NCI-H524 treated with DMSO at 0.1 percent for 48 hours (cell line): ENCODE results near the gene ERMP1.

ENCODE experiments used
- DNase-seq: peaks from one replicate; lab custom pipeline; 2025; lab: John Stamatoyannopoulos, UW

The ERMP1 gene

GRCh38 chr9:5778805-5779204 lies 54.1 kb downstream of the ERMP1 start:
- DNase-seq, result no peak

- no peak for DNase-seq
These were observed 59.5 kb downstream of the ERMP1 start for GRCh38 chr9:5773324-5773999.

- no peak for DNase-seq
These were observed 64.7 kb downstream of the ERMP1 start for GRCh38 chr9:5767968-5768932.

- DNase-seq, result no peak
These were observed 68.6 kb downstream of the ERMP1 start for GRCh38 chr9:5764130-5764868.

- no peak for DNase-seq
These were observed 70.5 kb downstream of the ERMP1 start for GRCh38 chr9:5762421-5762820.

GRCh38 chr9:5760338-5760737 lies 72.6 kb downstream of the ERMP1 start:
- DNase-seq, result no peak

GRCh38 chr9:5756633-5757032 lies 76.3 kb downstream of the ERMP1 start:
- no peak for DNase-seq

- no peak for DNase-seq
These were observed 82.3 kb downstream of the ERMP1 start for GRCh38 chr9:5750569-5750968.

- no peak for DNase-seq
These were observed 83.6 kb downstream of the ERMP1 start for GRCh38 chr9:5749306-5749705.

GRCh38 chr9:5748438-5748837 lies 84.5 kb downstream of the ERMP1 start:
- DNase-seq, result no peak

- no peak for DNase-seq
These were observed 89.8 kb downstream of the ERMP1 start for GRCh38 chr9:5743109-5743508.

- DNase-seq, result no peak
These were observed 96.2 kb downstream of the ERMP1 start for GRCh38 chr9:5736563-5737346.

- no peak for DNase-seq
These were observed 97.8 kb downstream of the ERMP1 start for GRCh38 chr9:5735072-5735471.
